H1 (cell line): ENCODE measurements around the gene CACNA1D. TPM values are rescaled to one million over a fixed set of nuclear protein-coding genes. Genes with fewer than 3 reads are reported as not detected.

Source experiments
- CTCF ChIA-PET: fragments of 300-600 bp; sonication (Branson Sonifier 250); formaldehyde crosslinking; loops from one replicate; lab custom pipeline; 2021; ENCODE audit not compliant: partially characterized antibody; lab: Charles Lee
- POLR2A ChIA-PET: fragments of 300-600 bp; sonication (Branson Sonifier 250); formaldehyde crosslinking; loops from one replicate; lab custom pipeline; 2021; ENCODE audit warnings: inconsistent platforms; ENCODE audit not compliant: partially characterized antibody; lab: Charles Lee
- DNase-seq, 2 experiments: peaks; one replicate each; pipeline versions ENCODE4 v3.0.0 to v3.0.0-alpha.2; 2010 to 2022; ENCODE audit warnings: low spot score in 2 of 2, low read depth in 1 of 2, mixed read lengths in 1 of 2
- FAIRE-seq: peaks from 2 replicates; lab custom pipeline; 2011; peaks lifted over from hg19 to GRCh38; lab: Jason Lieb, UNC
- H2AFZ ChIP-seq: 2 replicates; pipeline ENCODE4 v1.8.1; 2012; ENCODE audit warnings: low read length, inconsistent platforms
- H2AK5ac ChIP-seq: 2 replicates; pipeline ENCODE4 v1.6.1; 2013; ENCODE audit warnings: low read depth, low read length
- H2BK120ac ChIP-seq: replicated peaks from 2 replicates; pipeline ENCODE3; 2013; ENCODE audit warnings: low read depth, low read length, inconsistent platforms
- H2BK12ac ChIP-seq: 2 replicates; pipeline ENCODE4 v1.6.1; 2013; ENCODE audit warnings: low read depth, low read length
- H2BK15ac ChIP-seq: 2 replicates; pipeline ENCODE4 v1.6.1; 2013; ENCODE audit warnings: low read length
- H2BK20ac ChIP-seq: 2 replicates; pipeline ENCODE4 v1.6.1; 2013; ENCODE audit warnings: low read length
- H2BK5ac ChIP-seq: 2 replicates; pipeline ENCODE4 v1.6.1; 2013; ENCODE audit warnings: low read depth, low read length
- H3K14ac ChIP-seq: 2 replicates; pipeline ENCODE4 v1.6.1; 2013; ENCODE audit warnings: inconsistent platforms; ENCODE audit not compliant: insufficient read length
- H3K18ac ChIP-seq: 2 replicates; pipeline ENCODE4 v1.6.1; 2013; ENCODE audit warnings: low read length; ENCODE audit errors: extremely low read depth
- H3K23ac ChIP-seq: 2 replicates; pipeline ENCODE4 v1.6.1; 2013; ENCODE audit warnings: inconsistent platforms; ENCODE audit not compliant: insufficient read length
- H3K23me2 ChIP-seq: 2 replicates; pipeline ENCODE4 v1.6.1; 2013; ENCODE audit warnings: low read depth, low read length
- H3K27ac ChIP-seq: 2 replicates; pipeline ENCODE4 v1.6.1; 2011; ENCODE audit warnings: low read depth, low read length, inconsistent platforms
- H3K27me3 ChIP-seq, 4 experiments: replicated peaks in 1 of 4; 1 replicate in 1 of 4; 2 replicates in 3 of 4; pipeline versions ENCODE4 v1.6.1 to v1.8.1; 2011 to 2013; ENCODE audit warnings: low read length in 3 of 4, mild to moderate bottlenecking in 3 of 4, inconsistent platforms in 2 of 4, mixed read lengths in 2 of 4, moderate library complexity in 1 of 4; ENCODE audit not compliant: control insufficient read depth in 3 of 4, insufficient read depth in 3 of 4; ENCODE audit errors: extremely low read depth in 1 of 4
- H3K36me3 ChIP-seq, 4 experiments: 2 replicates each; pipeline versions ENCODE4 v1.6.1 to v1.8.1; 2011 to 2013; ENCODE audit warnings: mild to moderate bottlenecking in 4 of 4, low read length in 3 of 4, moderate library complexity in 2 of 4, control low read depth in 1 of 4, inconsistent platforms in 1 of 4; ENCODE audit not compliant: insufficient read depth in 4 of 4, control insufficient read depth in 2 of 4
- H3K4ac ChIP-seq: replicated peaks from 2 replicates; pipeline ENCODE3; 2013; ENCODE audit warnings: low read length, low read depth, mixed read lengths, inconsistent platforms; ENCODE audit not compliant: insufficient read length
- H3K4me1 ChIP-seq, 4 experiments: replicated peaks in 1 of 4; 1 replicate in 1 of 4; 2 replicates in 3 of 4; pipeline versions ENCODE4 v1.6.1 to v1.8.1; 2011 to 2013; ENCODE audit warnings: low read length in 3 of 4, inconsistent platforms in 2 of 4, mixed read lengths in 1 of 4; ENCODE audit not compliant: insufficient read depth in 4 of 4, control insufficient read depth in 3 of 4
- H3K4me2 ChIP-seq, 2 experiments: 2 replicates each; pipeline versions ENCODE4 v1.6.1 to v1.8.1; 2011 to 2013; ENCODE audit warnings: low read depth in 2 of 2, low read length in 2 of 2, control low read depth in 1 of 2, inconsistent platforms in 1 of 2, mild to moderate bottlenecking in 1 of 2; ENCODE audit not compliant: insufficient read depth in 1 of 2
- H3K4me3 ChIP-seq, 4 experiments: fragments of 200-600, 300-600 bp in 1 of 4; sonication (generic), shearing (Covaris generic), sonication (Bioruptor Twin) in 1 of 4; 2 replicates each; pipeline versions ENCODE4 v1.5.1 to v1.8.1; 2011 to 2016; ENCODE audit warnings: low read length in 4 of 4, low read depth in 3 of 4, control low read depth in 2 of 4, inconsistent platforms in 2 of 4, mild to moderate bottlenecking in 2 of 4, mixed read lengths in 1 of 4, moderate library complexity in 1 of 4; ENCODE audit not compliant: insufficient read depth in 2 of 4; ENCODE audit errors: extremely low read depth in 1 of 4
- H3K56ac ChIP-seq: replicated peaks from 2 replicates; pipeline ENCODE3; 2013; ENCODE audit warnings: low read depth, mild to moderate bottlenecking, mixed read lengths, low read length, inconsistent platforms; ENCODE audit not compliant: insufficient read length
- H3K79me1 ChIP-seq: 2 replicates; pipeline ENCODE4 v1.6.1; 2013; ENCODE audit warnings: low read depth, low read length, control low read depth
- H3K79me2 ChIP-seq, 2 experiments: 2 replicates each; pipeline versions ENCODE4 v1.6.1 to v1.8.1; 2012 to 2013; ENCODE audit warnings: low read length in 2 of 2, mild to moderate bottlenecking in 2 of 2, inconsistent platforms in 1 of 2; ENCODE audit not compliant: insufficient read depth in 2 of 2, control insufficient read depth in 1 of 2
- H3K9ac ChIP-seq, 4 experiments: replicated peaks in 1 of 4; 1 replicate in 1 of 4; 2 replicates in 3 of 4; pipeline versions ENCODE4 v1.6.1 to v1.8.1; 2011 to 2013; ENCODE audit warnings: low read depth in 3 of 4, low read length in 3 of 4, control low read depth in 2 of 4, mild to moderate bottlenecking in 2 of 4, moderate library complexity in 2 of 4, inconsistent platforms in 1 of 4; ENCODE audit errors: extremely low read depth in 1 of 4
- H3K9me3 ChIP-seq, 2 experiments: 2 replicates each; pipeline versions ENCODE4 v1.6.1 to v1.8.1; 2012 to 2013; ENCODE audit warnings: mild to moderate bottlenecking in 2 of 2, moderate library complexity in 2 of 2, control low read depth in 1 of 2, inconsistent platforms in 1 of 2, low read depth in 1 of 2, low read length in 1 of 2, mixed read lengths in 1 of 2; ENCODE audit not compliant: insufficient read depth in 2 of 2
- H4K20me1 ChIP-seq, 2 experiments: replicated peaks in 1 of 2; 2 replicates each; pipeline versions ENCODE3 to v1.8.1; 2011 to 2013; ENCODE audit warnings: inconsistent platforms in 2 of 2, low read length in 2 of 2, mild to moderate bottlenecking in 1 of 2; ENCODE audit not compliant: insufficient read depth in 2 of 2, control insufficient read depth in 1 of 2
- H4K5ac ChIP-seq: 2 replicates; pipeline ENCODE4 v1.6.1; 2013; ENCODE audit warnings: low read length, low read depth, mixed read lengths, inconsistent platforms; ENCODE audit not compliant: insufficient read length
- H4K8ac ChIP-seq: 2 replicates; pipeline ENCODE4 v1.8.0; 2013; ENCODE audit warnings: mild to moderate bottlenecking, moderate library complexity, low read length, inconsistent platforms; ENCODE audit not compliant: insufficient read depth; ENCODE audit errors: extremely low read depth
- H4K91ac ChIP-seq: replicated peaks from 2 replicates; pipeline ENCODE3; 2013; ENCODE audit warnings: low read length, mixed read lengths, inconsistent platforms; ENCODE audit not compliant: insufficient read length
- CBX5 ChIP-seq: fragments of 300-800, 300-1000 bp; sonication (generic); IDR thresholded peaks from 2 replicates; pipeline ENCODE4 v1.7.1; 2016; ENCODE audit warnings: antibody characterized with exemption, low read length, low read depth
- FOSL1 ChIP-seq: IDR thresholded peaks from 2 replicates; pipeline ENCODE4 v1.6.1; 2011; ENCODE audit warnings: mild to moderate bottlenecking, low read depth, low read length, moderate library complexity; ENCODE audit not compliant: insufficient read depth
- GABPA ChIP-seq: IDR thresholded peaks from 2 replicates; pipeline ENCODE4 v1.6.1; 2011; ENCODE audit warnings: mild to moderate bottlenecking, low read length, moderate library complexity, borderline replicate concordance; ENCODE audit not compliant: insufficient read depth
- HDAC6 ChIP-seq: IDR thresholded peaks from one replicate; pipeline ENCODE4 v1.7.1; 2012; ENCODE audit warnings: low read depth, mild to moderate bottlenecking, inconsistent platforms, low read length, moderate library complexity
- JUN ChIP-seq: IDR thresholded peaks from 2 replicates; pipeline ENCODE4 v1.6.1; 2011; ENCODE audit warnings: low read depth, mild to moderate bottlenecking, improper control_type of control experiment, low read length
- POLR2A ChIP-seq, 2 experiments: IDR thresholded peaks; 1 replicate in 1 of 2; 2 replicates in 1 of 2; pipeline ENCODE4 v1.6.1; 2011; ENCODE audit warnings: low read depth in 2 of 2, low read length in 2 of 2, mild to moderate bottlenecking in 2 of 2; ENCODE audit errors: control extremely low read depth in 1 of 2
- POU5F1 ChIP-seq: IDR thresholded peaks from 2 replicates; pipeline ENCODE4 v1.6.1; 2011; ENCODE audit warnings: low read depth, mild to moderate bottlenecking, low read length, moderate library complexity
- SIN3A ChIP-seq, 2 experiments: IDR thresholded peaks in 1 of 2; conservative IDR thresholded peaks in 1 of 2; 2 replicates each; pipeline ENCODE4 v1.6.1; 2011 to 2012; ENCODE audit warnings: low read length in 2 of 2, improper control_type of control experiment in 1 of 2, low read depth in 1 of 2, mild to moderate bottlenecking in 1 of 2
- SUZ12 ChIP-seq: fragments of 200-600 bp; sonication (generic); IDR thresholded peaks from 2 replicates; pipeline ENCODE4 v1.6.1; 2012; ENCODE audit warnings: mild to moderate bottlenecking, inconsistent platforms, low read length, moderate library complexity, mixed read lengths
- TEAD4 ChIP-seq: IDR thresholded peaks from 2 replicates; pipeline ENCODE4 v1.6.1; 2012; ENCODE audit warnings: low read depth, low read length, inconsistent platforms, mixed read lengths
- WGBS, 2 experiments: shearing (Covaris generic) in 1 of 2; methylation state at CpG; one replicate each; pipeline versions ENCODE4 v1.1.6 to v1.1.7; 2013 to 2015; ENCODE audit warnings: low lambda C conversion rate in 2 of 2, mixed read lengths in 2 of 2, inconsistent platforms in 1 of 2, low coverage in 1 of 2, missing lambda C conversion rate in 1 of 2; ENCODE audit not compliant: insufficient replicate concordance in 2 of 2, insufficient coverage in 1 of 2, insufficient read length in 1 of 2; ENCODE audit errors: extremely low coverage in 1 of 2, missing lambda C conversion rate in 1 of 2; 5-methylcytosine and 5-hydroxymethylcytosine counted together
- polyA plus RNA-seq, 7 experiments: library from polyadenylated mRNA; depleted of rRNA in 3 of 7; stranded (reverse) in 5 of 7; unstranded in 2 of 7; fragments of >200 nt in 5 of 7; fragments of 200-250 nt in 2 of 7; gene quantifications; 1 replicate in 5 of 7; 2 replicates in 1 of 7; 4 replicates in 1 of 7; pipeline versions ENCODE4 v1.2.1 to v1.2.3, GENCODE V29; 2011 to 2013; ENCODE audit warnings: missing spikeins in 2 of 7, mixed read lengths in 2 of 7
- total RNA-seq: library from RNA; stranded (reverse); fragmentation: NEBNext Ultra II Directional; extraction: Animal tissue kit (Norgen Biotek cat#: 25700); gene quantifications from 2 replicates; pipeline ENCODE4 v1.2.1, GENCODE V29; 2021
- TF ChIP-seq, protein P1 (sequence below): IDR thresholded peaks from 2 replicates; pipeline ENCODE4 v1.6.1; 2012; ENCODE audit warnings: low read length, inconsistent platforms

The CACNA1D gene
- total and polyA plus RNA-seq, 2 of the 8 experiments (the other 6 are each of a cell fraction or from before 2014, with no cell fraction given), result 2.0 to 2.9 TPM

DNA sequence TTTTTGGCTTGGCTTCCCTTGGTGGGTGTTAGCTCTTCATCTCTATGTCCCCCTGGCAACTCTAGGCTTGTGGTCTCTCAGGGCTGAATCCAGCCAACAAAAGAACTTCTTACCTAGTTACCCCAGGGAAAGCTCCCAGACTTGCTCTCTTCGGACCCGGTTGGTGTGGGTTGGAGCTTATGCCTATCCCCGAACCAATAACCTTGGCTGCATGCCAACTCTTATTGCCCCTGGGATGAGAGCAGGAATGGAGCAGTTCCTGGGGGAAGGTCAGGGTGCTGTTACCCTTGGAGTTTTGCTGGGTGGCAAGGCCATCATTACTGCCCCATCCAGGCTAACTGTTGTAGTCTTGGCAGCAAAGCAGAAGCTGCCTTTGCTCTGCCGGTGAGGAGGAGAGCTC lies 147.8 kb downstream of the CACNA1D start:
- WGBS, 2 experiments, result 81% methylated on average over 4 of the region's 4 CpGs; no CpG with 5 or more reads in 1 of the 2 experiments
- Histone ChIP-seq H2BK20ac (no peak overlapping the region), H4K8ac (no peak overlapping the region), H3K9ac (no peak overlapping the region), H3K27ac (no peak overlapping the region), H3K23ac (no peak overlapping the region), H2BK120ac (no peak overlapping the region), H4K5ac (no peak overlapping the region), H3K56ac (no peak overlapping the region), H3K36me3 (peaks cover 0 to 2% (median 0%) of the 10 kb centered on the region in 4 experiments; a peak in 1 of 8 replicates), H3K79me2 (no peaks in the 10 kb centered on the region), H3K4me3 (no peak overlapping the region), H2BK5ac (no peak overlapping the region), H3K18ac (no peak overlapping the region), H3K14ac (no peak overlapping the region), H3K4me2 (no peak overlapping the region), H3K79me1 (no peaks in the 10 kb centered on the region), H4K91ac (no peak overlapping the region), H3K4me1 (0 out of 7 replicates have a peak, but pooled peaks cover 0 to 2% (median 0%) of the 10 kb centered on the region in 4 experiments), H2AFZ (no peak overlapping the region), H2AK5ac (no peak overlapping the region), H3K9me3 (no peaks in the 10 kb centered on the region), H3K4ac (no peak overlapping the region), H3K27me3 (no peaks in the 10 kb centered on the region; a peak in 2 of 7 replicates)
- FAIRE-seq (no peak), DNase-seq (no peak)
- CTCF ChIA-PET, result interaction anchor here (1.2 to 4.2 kb wide), 5 partner anchors 8 to 68 kb away, joined by 3 to 23 read pairs (median 8); no protein-coding TSS in a partner anchor
- POLR2A ChIA-PET, result interaction anchor here (0.6 to 1.2 kb wide), 2 partner anchors 16 to 1665 kb away, joined by 3 to 4 read pairs; no protein-coding TSS in a partner anchor
- TF ChIP-seq POU5F1 (no peak), JUN (no peak), FOSL1 (no peak), SIN3A (conservative IDR thresholded peaks at IDR 0.05 in 1 of 2, IDR thresholded peaks at IDR 0.05 in 1 of 2; ENCODE audit: low read depth in 1 of 2, low read length in 2 of 2) (no peak), POLR2A (IDR thresholded peaks at IDR 0.05; ENCODE audit: control extremely low read depth in 1 of 2, low read depth in 2 of 2, low read length in 2 of 2) (no peak), CBX5 (no peak), GABPA (no peak), TEAD4 (no peak), SUZ12 (no peak), HDAC6 (no peak)
- TF ChIP-seq, protein P1, sequence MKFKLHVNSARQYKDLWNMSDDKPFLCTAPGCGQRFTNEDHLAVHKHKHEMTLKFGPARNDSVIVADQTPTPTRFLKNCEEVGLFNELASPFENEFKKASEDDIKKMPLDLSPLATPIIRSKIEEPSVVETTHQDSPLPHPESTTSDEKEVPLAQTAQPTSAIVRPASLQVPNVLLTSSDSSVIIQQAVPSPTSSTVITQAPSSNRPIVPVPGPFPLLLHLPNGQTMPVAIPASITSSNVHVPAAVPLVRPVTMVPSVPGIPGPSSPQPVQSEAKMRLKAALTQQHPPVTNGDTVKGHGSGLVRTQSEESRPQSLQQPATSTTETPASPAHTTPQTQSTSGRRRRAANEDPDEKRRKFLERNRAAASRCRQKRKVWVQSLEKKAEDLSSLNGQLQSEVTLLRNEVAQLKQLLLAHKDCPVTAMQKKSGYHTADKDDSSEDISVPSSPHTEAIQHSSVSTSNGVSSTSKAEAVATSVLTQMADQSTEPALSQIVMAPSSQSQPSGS, result no peak
- TF ChIP-seq, all 59 proteins: peak for 0
- Histone ChIP-seq H2BK12ac (no peak overlapping the region), H4K20me1 (no peaks in the 10 kb centered on the region), H3K23me2 (no peaks in the 10 kb centered on the region), H2BK15ac (no peak overlapping the region)
